HG03039 (cell line): Measurements from ENCODE around the gene ZNF165.
"Not testable (repeated sequence)": the region's sequence is repeated elsewhere in the genome, so short reads cannot be mapped to it uniquely, and the experiment has no call there.

Experiments
- ATAC-seq: cut with Tn5 transposase; IDR thresholded peaks from one replicate; pipeline ENCODE4 v1.9.1; 2021; ENCODE audit warnings: mild to moderate bottlenecking, moderate library complexity; ENCODE audit not compliant: unreplicated experiment

Gene ZNF165

GRCh38 chr6:28080381-28080630 lies at the start of gene ZNF165:
ZNF165 (plus strand) TSS chr6:28080568; CDS start chr6:28085481, 4,913 bp downstream.
- ATAC-seq: not testable (repeated sequence)

GRCh38 chr6:28053584-28053983 lies 26.8 kb upstream of the ZNF165 start:
- ATAC-seq: no peak

- no peak for ATAC-seq
Observed at GRCh38 chr6:28060405-28060804, 20.0 kb upstream of the ZNF165 start.

- ATAC-seq: no peak
Observed at GRCh38 chr6:28064272-28064671, 16.1 kb upstream of the ZNF165 start.

GRCh38 chr6:28068067-28068466 lies 12.3 kb upstream of the ZNF165 start:
- ATAC-seq: no peak

GRCh38 chr6:28070968-28071367 lies 9.4 kb upstream of the ZNF165 start:
- not testable (repeated sequence) for ATAC-seq

- no peak for ATAC-seq
Observed at GRCh38 chr6:28078050-28078449, 2.3 kb upstream of the ZNF165 start.

- ATAC-seq: no peak
Observed at GRCh38 chr6:28078836-28079235, 1.5 kb upstream of the ZNF165 start.

GRCh38 chr6:28080631-28081485 lies 490 bp downstream of the ZNF165 start:
- ATAC-seq: peak; percentile 71

- ATAC-seq: peak; percentile 50
Observed at GRCh38 chr6:28081486-28081751, 1.1 kb downstream of the ZNF165 start.

GRCh38 chr6:28082939-28083338 lies 2.6 kb downstream of the ZNF165 start:
- ATAC-seq: no peak

- ATAC-seq: no peak
Observed at GRCh38 chr6:28089054-28089453, 8.7 kb downstream of the ZNF165 start.

GRCh38 chr6:28090917-28091586 lies 10.7 kb downstream of the ZNF165 start:
- ATAC-seq: no peak

- not testable (repeated sequence) for ATAC-seq
Observed at GRCh38 chr6:28102222-28102621, 21.9 kb downstream of the ZNF165 start.

- ATAC-seq: not testable (repeated sequence)
Observed at GRCh38 chr6:28102699-28103098, 22.3 kb downstream of the ZNF165 start.

- peak; percentile 97 for ATAC-seq
Observed at GRCh38 chr6:28104392-28105244, 24.2 kb downstream of the ZNF165 start.

- ATAC-seq: no peak
Observed at GRCh38 chr6:28105245-28105639, 24.9 kb downstream of the ZNF165 start.

- no peak for ATAC-seq
Observed at GRCh38 chr6:28107506-28107905, 27.1 kb downstream of the ZNF165 start.

GRCh38 chr6:28111964-28112363 lies 31.6 kb downstream of the ZNF165 start:
- ATAC-seq: no peak

GRCh38 chr6:28115799-28116198 lies 35.4 kb downstream of the ZNF165 start:
- ATAC-seq: no peak

GRCh38 chr6:28117386-28118050 lies 37.1 kb downstream of the ZNF165 start:
- ATAC-seq: no peak
